T-helper 2 cell treated with Interferon-gamma antibody and Interleukin-4, amounts not matched to agents 100 ng/mL and 5 ng/mL, for 36 hours (primary cell): ENCODE measurements around the gene RSBN1L. TPM values are rescaled to one million over a fixed set of nuclear protein-coding genes. Genes with fewer than 3 reads are reported as not detected.
"Not testable (repeated sequence)": the region's sequence is repeated elsewhere in the genome, so short reads cannot be mapped to it uniquely, and the experiment has no call there.

ENCODE experiments used
- intact Hi-C: fragments of 100-400 bp; cut with micrococcal nuclease; formaldehyde crosslinking; loops from one replicate; pipeline ENCODE4 v1.15.1; 2023
- total RNA-seq: library from RNA; stranded (reverse); gene quantifications from 2 replicates; pipeline ENCODE4 v1.2.3, GENCODE V29; 2022

RSBN1L gene
- total RNA-seq, 1 donor from 2014 or later, result 30.8 TPM

DNA sequence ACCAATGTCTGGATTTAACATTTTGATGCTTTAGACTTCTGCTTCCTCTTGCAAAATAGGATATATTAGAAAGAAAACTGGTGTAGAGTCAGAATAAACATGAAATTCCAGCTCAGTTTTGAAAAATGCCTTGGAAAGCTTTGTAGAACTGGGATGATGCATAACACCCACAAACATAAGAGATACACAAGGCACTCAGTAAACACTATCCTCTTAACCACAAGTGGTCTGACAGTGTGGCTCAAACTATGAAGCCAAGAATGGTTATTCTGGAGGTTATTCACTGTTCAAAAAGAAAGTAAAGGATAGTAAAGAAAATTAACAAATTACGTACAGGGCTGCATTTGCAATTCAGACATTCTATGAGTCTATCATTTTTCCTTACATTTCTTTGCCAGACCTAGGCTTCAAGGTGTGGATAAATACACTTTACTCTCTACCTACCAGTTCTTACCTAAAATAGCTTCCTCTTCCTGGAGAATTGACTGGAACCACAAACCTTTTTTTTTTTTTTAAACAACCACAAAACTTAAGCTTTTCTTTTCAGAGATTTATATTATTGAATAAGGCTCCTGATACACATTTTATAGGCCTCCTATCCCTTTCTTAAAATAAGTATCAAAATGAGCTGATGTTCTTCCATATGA lies 9.0 kb upstream of the RSBN1L start:
- intact Hi-C loops, result no loop called here

DNA sequence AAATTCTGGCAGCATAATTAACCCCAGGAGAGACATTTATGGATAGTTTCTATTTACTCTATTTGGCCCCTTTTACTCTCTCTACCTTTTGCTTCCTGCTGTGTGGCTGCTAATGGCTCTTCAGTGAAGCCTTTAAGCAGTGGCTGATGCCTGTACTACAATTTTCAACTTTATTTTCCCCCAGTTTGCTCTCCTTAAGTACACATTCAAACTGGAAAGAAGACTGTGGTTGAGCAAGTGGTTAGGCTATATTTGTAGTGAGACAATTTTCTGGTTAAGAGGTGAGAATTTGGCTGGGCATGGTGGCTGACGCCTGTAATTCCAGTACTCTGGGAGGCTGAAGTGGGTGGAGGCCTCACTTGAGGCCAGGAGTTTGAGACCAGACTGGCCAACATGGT lies 8.5 kb upstream of the RSBN1L start:
- intact Hi-C loops, result no loop called here

DNA sequence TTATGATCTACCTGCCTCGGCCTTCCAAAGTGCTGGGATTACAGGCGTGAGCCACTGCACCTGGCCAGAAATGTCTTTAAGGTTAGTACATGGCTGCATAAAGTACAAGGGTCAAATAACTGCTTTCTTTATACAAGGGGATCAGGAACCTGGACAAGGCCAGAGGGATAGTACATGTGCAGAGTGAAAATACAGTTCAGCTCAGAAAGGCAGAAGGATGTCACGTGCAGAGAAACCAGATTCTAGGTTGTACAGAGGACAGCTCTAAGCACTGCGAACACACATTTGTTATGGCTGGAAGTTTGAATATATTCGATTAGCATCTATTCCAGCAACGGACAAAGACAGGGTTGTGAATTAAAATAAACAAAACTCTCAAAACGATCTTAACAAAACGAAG lies 6.0 kb upstream of the RSBN1L start:
- intact Hi-C loops, result no loop called here

DNA sequence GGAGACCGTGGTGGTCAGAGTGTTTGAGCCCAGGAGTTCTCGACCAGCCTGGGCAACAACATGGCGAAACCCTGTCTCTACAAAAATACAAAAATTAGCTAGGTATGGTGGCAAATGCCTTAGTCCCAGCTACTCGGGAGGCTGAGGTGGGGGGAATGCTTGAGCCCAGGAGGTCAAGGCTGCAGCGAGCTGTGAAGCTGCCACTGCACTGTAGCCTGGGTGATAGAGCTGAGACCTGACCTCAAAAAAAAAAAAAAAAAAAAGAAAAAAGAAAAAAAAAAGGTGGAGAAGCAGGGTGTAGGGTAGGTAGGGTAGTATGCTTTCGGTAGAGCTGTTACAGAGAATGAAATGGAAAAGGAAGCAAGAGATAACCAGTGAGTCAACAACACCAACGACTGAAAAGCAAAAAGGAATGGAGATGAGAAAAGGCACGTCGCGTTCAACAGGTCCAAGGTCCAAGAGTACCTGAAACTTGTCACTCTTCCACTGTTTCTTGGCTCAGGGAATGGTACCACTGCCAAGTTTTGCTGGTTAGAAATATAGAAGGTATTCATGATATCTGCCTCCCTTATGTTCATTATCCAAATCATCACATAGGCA lies 4.3 kb upstream of the RSBN1L start:
- intact Hi-C loops, result no loop called here

DNA sequence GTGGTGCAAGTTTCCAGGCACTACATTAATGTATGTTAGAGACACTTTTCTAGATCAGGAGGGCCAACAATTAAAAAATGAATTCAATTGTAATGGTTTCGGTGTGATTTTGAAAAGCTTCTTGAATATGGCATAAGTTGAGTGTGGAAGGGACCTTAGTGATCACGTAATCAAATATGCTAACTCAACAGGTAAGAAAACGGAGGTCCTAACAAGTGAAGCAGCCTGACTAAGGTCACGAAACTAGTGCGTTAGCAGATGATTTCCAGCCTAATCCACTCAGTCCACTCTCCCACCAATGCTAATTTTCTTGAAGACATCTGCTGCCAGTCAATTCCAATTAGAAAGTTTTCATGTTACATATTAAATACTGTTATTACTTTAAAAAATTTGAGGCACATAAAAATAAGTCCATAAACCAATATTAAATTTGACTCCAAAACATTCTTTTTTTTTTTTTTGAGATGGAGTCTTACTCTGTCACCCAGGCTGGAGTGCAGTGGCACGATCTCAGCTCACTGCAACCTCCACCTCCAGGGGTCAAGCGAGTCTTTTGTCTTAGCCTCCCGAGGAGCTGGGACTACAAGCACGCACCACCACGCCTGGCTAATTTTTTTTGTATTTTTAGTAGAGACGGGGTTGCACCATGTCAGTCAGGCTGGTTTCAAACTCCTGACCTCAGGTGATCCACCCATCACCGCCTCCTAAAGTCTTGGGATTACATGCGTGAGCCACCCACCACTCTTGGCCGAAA lies 2.3 kb upstream of the RSBN1L start:
- intact Hi-C loops, result no loop called here

DNA sequence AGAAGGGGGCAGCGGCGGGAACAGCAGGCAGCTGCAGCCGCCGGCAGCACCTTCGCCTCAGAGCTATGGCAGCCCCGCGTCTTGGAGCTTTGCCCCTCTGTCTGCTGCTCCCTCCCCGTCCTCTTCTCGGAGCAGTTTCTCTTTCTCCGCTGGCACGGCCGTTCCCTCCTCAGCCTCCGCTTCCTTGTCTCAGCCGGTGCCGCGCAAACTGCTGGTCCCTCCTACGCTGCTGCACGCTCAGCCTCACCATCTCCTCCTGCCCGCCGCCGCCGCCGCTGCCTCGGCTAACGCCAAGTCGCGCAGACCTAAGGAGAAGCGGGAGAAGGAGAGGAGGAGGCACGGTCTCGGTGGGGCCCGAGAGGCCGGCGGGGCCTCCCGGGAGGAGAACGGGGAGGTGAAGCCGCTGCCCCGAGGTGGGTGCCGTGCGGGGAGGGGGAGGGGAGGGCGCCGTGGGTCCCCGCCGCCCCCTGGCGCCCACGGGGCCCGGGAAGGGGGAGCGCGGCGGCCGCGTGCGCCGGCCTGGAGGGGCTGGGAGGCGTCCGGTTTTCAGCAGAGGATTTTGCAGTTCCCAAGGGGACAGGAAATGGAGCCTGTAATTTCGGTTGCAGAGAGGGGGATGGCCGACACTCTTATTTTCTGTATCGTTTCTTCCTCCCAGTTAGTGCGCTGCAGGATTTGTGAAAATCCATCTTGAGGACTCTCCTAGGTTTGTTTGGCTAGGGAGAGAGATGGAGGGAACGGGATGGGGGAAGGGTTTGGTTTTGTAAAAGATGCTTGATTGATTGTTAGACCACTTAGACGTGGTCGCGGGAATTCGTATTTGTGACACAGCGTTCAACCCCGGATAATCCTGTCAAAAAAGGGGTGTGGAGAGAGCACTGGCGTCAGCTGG lies 630 bp downstream of the RSBN1L start:
- intact Hi-C loops, result loop anchor here (1.0 to 5.0 kb wide), 7 partner anchors 40 to 345 kb away; partner anchors contain the start of genes PHTF2 and TMEM60

DNA sequence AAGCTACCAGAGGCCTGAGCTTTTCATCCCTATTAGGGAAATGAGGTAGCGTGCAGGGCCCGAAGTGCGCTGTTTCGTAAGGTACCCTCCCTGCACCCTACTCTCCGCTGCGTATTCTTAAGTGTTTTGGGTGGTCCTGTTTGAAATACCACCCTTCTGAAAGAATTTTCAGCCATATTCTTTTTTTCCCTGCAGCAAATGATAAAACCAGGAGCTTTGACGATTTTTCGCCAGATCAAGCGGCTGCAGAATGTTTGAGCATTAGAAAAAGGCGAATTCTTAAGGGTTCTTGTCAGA lies 1.2 kb downstream of the RSBN1L start:
- intact Hi-C loops, result loop anchor here (5.0 kb wide), 3 partner anchors 215 to 345 kb away; no protein-coding TSS in a partner anchor

DNA sequence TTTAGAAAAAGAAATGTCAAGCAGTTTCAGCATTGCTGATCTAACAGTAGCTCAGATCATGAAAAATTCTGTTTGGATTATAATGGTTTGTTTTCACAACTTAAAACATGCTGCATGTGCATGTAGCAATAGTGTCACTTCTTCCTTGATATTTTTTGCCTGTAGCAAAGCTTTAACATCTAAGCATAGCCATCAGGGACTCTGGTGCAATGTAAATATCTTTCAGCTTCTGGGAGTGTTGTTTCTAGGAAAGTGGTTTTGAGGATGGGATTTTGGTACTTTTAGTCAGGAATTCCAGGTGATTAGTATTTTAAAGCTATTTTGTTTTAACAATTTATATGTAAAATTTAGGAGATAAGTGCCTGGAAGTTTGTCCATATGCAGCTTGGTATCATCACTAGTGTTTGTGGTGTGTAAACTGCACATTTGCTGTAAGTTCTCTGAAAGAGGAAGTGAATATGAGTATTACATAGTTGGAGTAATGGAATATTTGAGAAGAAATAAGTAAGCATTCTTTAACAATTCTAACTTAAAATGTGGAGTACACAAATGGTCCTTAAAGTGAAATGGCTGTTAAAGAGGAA lies 1.9 kb downstream of the RSBN1L start:
- intact Hi-C loops, result loop anchor here (5.0 kb wide), 3 partner anchors 214 to 346 kb away; no protein-coding TSS in a partner anchor

DNA sequence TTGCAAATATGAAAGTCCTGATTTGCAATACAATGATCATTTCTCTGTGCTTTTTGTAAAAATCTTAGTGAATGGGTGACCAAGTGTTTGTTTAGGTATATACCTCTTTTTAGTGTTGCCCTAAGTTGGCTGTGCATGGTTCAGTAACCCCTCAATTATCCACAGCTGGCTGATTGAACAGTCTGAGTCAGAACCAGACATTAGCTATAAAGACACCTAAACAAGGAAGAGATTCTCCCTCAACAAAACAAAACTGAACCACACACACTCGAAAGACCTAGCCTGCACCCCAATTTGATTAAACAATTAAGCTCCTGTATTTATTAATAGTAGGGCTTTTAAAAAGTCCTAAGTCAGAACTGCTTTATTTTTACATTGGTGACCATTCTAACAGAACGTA lies 2.8 kb downstream of the RSBN1L start:
- intact Hi-C loops, result loop anchor here (5.0 kb wide), 3 partner anchors 213 to 347 kb away; no protein-coding TSS in a partner anchor

DNA sequence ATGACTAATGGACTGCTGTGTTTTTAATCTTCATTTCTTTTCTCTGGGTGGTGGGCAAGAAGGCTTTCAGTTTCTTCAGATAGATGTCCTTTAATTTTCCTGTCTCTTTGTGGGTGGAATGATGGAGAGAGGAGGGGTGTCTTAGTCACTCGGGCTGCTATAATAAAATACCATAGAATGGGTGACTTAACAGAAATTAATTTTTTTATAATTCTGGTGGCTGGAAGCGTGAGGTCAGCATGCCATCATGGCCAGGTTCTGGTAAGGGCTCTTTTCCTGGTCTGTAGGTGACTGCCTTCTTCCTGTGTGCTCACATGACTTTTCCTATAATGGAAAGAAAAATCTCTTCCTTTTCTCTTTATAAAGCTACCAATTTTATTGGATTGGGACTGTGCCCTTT lies 6.3 kb downstream of the RSBN1L start:
- intact Hi-C loops, result no loop called here

DNA sequence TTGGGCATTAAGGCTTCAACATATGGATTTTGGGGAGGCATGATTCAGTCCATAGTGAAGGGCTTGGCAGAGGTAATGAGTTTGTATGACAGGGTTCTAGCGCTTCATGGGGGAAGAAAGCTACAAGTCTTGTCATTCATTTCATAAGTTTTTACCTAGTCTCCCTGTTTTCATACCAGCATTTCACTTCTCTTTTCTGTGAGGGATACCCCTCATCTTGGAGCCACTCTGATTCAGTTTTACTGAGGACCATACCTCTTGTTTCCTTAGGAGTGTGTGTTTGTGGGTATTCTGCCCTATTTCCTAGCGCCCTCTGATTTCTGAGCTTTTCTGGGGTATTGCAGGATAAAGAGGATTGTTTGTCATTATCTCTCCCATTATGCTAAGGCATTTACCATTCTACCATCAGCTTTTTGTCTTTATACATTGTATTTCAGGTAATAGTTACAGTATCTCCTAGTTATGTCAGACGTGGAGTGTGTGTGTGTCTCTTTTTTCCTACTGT lies 6.8 kb downstream of the RSBN1L start:
- intact Hi-C loops, result no loop called here

DNA sequence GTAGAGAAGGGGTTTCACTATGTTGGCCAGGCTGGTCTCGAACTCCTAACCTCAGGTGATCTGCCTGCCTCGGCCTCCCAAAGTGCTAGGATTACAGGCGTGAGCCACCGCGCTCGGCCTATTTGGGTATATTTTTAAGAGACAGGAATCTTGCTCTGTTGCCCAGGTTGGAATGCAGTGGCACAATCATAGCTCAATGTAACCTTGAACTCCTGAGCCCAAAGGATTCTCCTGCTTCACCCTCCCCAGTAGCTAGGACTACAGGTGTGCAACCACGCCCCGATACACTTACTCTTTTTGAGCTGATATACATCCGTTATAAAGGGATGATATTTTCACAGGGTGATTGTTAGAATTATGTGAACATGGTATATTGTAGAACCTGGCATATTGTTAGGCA lies 7.4 kb downstream of the RSBN1L start:
- intact Hi-C loops, result not testable (repeated sequence)

DNA sequence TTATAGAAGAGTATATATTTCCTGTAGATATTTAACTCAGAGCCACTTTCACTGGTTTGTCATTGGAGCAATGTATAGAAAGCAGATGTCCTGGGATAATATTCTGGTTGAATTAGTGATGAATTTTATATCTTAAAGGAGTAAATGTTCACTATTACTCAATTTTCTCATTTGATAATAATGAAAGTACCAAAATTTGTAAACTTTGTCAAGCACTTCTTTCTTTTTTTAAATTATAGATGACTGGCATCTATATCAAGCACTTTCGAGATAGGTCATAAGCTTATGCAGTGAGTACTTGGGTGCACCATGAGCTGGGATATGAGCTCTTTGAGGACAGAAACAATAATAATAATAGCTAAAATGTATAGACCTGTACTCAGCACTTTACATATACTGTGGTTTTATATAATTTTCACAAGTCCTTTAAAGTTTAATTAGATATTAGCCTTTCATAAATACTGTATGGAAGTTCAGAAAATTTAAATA lies 11.3 kb downstream of the RSBN1L start:
- intact Hi-C loops, result no loop called here

DNA sequence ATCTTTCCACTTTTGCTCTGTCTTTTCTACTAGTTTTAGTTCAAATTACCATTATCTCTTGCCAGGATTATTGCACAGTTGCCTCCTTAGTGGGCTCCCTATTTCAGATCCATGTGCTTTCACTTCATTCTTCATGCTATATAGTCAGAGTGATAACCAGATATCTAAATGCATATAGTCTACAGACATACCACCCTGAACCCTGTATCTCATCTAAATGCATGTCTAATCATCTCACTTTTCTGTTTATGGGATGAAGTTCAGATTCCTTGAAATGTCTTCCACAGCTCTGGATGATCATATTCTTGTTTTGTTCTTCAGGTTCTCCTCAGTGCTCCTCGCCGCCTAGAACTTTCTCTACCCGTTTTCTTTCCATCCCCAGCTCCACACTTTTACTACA lies 13.8 kb downstream of the RSBN1L start:
- intact Hi-C loops, result no loop called here

DNA sequence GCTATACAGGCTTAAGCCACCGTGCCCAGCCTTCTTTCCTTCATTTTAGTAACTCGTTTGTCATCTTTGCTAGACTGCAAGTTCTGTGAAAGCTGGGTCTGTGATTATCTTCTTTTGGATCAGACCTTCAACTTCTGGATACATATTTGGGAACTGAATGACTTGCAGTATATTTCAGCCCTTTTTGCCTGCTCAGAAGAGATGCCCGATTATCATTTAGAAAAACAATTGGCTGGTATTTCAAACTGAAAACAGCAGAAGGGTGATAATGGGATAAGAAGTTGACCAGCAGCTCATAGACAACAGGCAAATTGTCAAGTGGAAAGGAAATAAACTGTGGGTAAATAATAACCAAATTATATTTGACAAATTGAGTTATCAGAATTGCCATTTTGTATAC lies 14.6 kb downstream of the RSBN1L start:
- intact Hi-C loops, result no loop called here

DNA sequence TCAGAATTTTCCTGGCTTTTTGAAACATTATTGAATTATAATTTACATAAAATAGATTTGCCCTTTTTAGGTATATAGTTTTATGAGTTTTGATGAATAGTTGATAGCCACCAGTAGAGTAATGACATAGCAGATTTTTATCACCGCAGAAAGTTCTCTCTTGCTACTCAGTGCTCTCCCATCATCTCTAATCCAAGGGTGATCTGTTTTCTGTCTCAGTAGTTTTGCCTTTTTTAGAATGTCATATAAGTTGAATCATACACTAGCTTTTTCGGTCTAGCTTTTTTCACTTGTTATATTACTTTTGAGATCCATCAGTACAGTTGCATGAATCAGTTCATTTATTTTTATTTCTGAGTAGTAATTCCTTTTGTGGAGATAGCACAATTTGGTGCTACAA lies 17.9 kb downstream of the RSBN1L start:
- intact Hi-C loops, result no loop called here

DNA sequence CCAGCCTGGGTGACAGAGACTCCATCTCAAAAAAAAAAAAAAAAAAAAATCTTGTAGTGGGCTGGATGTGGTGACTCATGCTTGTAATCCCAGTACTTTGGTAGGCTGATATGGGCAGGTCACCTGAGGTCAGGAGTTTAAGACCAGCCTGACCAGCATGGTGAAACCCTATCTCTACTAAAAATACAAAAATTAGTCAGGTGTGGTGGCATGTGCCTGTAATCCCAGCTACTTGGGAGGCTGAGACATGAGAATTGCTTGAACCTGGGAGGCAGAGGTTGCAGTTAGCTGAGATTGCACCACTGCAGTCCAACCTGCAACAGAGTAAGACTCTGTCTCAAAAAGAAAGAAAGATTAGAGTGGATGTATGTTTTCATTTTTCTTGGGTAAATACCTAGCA lies 18.7 kb downstream of the RSBN1L start:
- intact Hi-C loops, result not testable (repeated sequence)

DNA sequence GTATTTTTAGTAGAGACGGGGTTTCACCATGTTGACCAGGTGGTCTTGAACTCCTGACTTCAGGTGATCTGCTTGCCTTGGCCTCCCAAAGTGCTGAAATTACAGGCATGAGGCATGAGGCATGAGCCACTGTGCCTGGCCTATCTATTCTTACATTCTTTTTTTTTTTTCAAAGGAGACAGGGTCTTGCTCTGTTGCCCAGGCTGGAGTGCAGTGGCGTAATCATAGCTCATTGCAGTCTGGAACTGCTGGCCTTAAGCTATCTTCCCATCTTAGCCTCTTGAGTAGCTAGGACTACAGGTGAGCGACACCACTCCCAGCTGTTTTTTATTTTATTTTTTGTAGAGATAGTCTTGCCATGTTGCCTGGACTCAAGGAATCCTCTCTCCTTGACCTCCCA lies 20.5 kb downstream of the RSBN1L start:
- intact Hi-C loops, result no loop called here

DNA sequence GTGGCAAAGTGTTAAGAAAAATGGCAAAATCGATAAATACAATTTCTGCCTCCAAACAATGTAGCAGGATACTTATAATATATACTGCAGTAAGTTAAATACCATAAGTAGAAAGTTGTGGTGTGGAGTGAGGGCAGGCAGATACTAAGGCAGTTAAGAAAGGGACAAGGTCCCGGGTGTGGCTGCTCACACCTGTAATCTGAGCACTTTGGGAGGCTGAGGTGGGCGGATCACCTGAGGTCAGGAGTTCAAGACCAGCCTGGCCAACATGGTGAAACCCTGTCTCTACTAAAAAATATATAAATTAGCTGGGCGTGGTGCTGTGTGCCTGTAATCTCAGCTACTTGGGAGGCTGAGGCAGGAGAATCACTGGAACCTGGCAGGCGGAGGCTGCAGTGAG lies 21.3 kb downstream of the RSBN1L start:
- intact Hi-C loops, result not testable (repeated sequence)

DNA sequence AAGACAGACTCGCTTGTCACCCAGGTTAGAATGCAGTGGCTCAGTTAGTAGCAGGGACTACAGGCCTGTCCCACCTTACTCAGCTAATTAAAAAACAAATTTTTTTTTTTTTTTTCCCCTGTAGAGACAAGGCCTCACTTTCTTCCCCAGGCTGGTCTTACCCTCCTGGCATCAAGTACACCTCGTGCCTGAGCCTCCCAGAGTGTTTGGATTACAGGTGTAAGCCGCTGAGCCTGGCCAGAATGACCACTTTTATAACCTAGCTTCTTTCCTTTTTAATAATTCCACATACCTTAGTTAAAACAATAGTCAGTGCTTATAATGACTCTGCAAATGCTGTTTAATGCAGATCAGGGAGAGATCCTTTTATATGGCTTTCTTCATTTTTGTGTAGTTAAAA lies 31.3 kb downstream of the RSBN1L start:
- intact Hi-C loops, result no loop called here
